ENCODE data around the gene TRIM13.

GRCh38 chr13:49967456-49967855, 29.4 kb upstream of the TRIM13 start:
- no peak for TF ChIP-seq CTCF (IDR thresholded peaks at IDR 0.05)
- no peak for TF ChIP-seq POLR2A (IDR thresholded peaks at IDR 0.05)

All from adrenal gland (tissue), 5 donors.